ENCODE data around the gene RIPPLY3.

RIPPLY3 gene

GRCh38 chr21:37059181-37059580 is 52.7 kb downstream of the RIPPLY3 start:
- TF ChIP-seq CTCF (conservative IDR thresholded peaks at IDR 0.05; ENCODE audit: control insufficient read depth, insufficient read depth, low read depth, low read length), result no peak
- DNase-seq (ENCODE audit: low read depth), result no peak

DNA sequence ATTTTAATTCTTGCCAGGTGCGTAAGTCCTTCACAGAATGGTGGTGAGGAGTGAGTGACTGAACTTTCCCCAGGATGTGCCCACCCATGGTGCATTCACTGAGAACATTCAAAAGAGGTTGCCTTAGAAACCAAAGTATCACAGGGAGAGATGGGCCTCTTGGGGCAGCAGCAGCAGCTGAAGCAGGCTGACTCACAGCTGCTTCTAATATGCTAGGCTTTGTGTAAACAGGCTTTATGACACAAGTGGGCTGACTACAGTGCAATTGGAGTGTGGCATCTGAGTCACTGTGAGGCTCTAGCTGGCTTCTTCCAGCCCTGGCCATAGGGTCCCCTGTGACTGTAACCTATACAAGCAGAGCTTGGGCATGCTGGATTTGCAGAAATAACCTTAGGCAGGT is 53.8 kb downstream of the RIPPLY3 start:
- peak; percentile 26 for TF ChIP-seq CTCF (conservative IDR thresholded peaks at IDR 0.05; ENCODE audit: control insufficient read depth, insufficient read depth, low read depth, low read length)
- DNase-seq (ENCODE audit: low read depth), result peak; percentile 99
- no peak overlapping the region for H3K4me3 ChIP-seq (ENCODE audit: control insufficient read depth, low read depth, low read length)

More at GRCh38 chr21:37059181-37059580, 52.7 kb downstream of the RIPPLY3 start:
- H3K4me3 ChIP-seq (ENCODE audit: control insufficient read depth, low read depth, low read length), result no peak overlapping the region

DNA sequence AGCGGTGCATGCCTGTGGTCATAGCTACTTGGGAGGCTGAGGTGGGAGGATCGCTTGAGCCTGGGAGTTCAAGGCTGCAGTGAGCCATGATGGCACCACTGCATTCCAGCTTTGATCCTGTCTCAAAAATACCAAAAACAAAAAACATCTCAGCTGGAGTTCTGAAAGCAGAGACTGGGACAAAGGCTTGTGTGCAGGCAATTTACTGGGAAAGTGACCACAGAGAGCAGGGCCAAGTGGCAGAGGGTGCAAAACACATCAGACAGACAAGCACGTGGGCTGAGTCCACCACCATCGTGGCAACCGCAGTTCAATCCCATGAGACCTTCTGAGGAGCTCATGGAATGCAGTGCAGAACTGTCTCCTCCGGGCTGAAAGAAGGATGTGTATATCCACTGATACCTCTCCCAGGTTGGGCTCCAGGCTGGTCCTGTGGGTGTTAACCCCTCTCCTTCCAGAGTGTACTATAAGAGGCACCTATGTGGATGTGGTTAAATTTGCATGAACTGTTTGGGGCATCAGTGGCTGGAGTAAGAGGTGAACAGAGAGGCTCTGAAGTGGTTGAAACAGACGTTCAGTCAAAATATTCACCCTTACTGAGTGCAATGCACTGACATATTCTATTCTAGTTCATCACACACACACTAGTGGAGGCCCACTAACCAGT is 55.6 kb downstream of the RIPPLY3 start:
- H3K4me3 ChIP-seq (ENCODE audit: control insufficient read depth, low read depth, low read length), result no peak overlapping the region
- DNase-seq (ENCODE audit: low read depth), result peak; percentile 92
- TF ChIP-seq CTCF (conservative IDR thresholded peaks at IDR 0.05; ENCODE audit: control insufficient read depth, insufficient read depth, low read depth, low read length), result no peak

DNA sequence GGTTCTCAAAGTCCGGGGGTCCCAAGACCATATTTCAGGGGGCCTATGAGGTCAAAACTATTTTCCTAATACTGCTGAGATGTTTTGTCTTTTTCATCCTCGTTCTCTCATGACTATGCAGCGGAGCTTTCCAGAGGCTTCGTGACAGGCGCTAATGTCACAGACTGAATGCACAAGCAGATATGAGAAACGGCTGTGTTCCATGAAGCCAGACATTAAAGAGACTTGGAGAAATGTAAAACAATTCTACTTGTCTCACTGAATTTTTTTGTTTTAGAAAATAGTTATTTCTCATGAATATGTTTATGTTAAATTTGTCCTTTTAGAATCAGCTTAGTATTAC is 56.1 kb downstream of the RIPPLY3 start:
- DNase-seq (ENCODE audit: low read depth), result no peak
- no peak overlapping the region for H3K4me3 ChIP-seq (ENCODE audit: control insufficient read depth, low read depth, low read length)
- TF ChIP-seq CTCF (conservative IDR thresholded peaks at IDR 0.05; ENCODE audit: control insufficient read depth, insufficient read depth, low read depth, low read length), result no peak

GRCh38 chr21:37063433-37063832 is 56.9 kb downstream of the RIPPLY3 start:
- no peak for TF ChIP-seq CTCF (conservative IDR thresholded peaks at IDR 0.05; ENCODE audit: control insufficient read depth, insufficient read depth, low read depth, low read length)
- H3K4me3 ChIP-seq (ENCODE audit: control insufficient read depth, low read depth, low read length), result no peak overlapping the region
- DNase-seq (ENCODE audit: low read depth), result peak; percentile 43

- H3K4me3 ChIP-seq (ENCODE audit: control insufficient read depth, low read depth, low read length), result no peak overlapping the region
- no peak for TF ChIP-seq CTCF (conservative IDR thresholded peaks at IDR 0.05; ENCODE audit: control insufficient read depth, insufficient read depth, low read depth, low read length)
- no peak for DNase-seq (ENCODE audit: low read depth)
Measured at GRCh38 chr21:37064841-37065240, 58.3 kb downstream of the RIPPLY3 start.
